HK-2 (cell line): Measurements from ENCODE around the gene SLX1B.
"Not testable (repeated sequence)": the region's sequence is repeated elsewhere in the genome, so short reads cannot be mapped to it uniquely, and the experiment has no call there.

Experiments used
- DNase-seq: peaks from one replicate; pipeline ENCODE4 v3.0.0-alpha.2; 2018; ENCODE audit not compliant: unreplicated experiment

Gene SLX1B

GRCh38 chr16:29454269-29454668 is at the start of gene SLX1B, which contains the start of gene BOLA2:
Gene SLX1B (plus strand): TSS chr16:29454533.
Gene BOLA2 (minus strand): TSS chr16:29454351. CDS start chr16:29454253, 98 bp downstream.
- not testable (repeated sequence) for DNase-seq

- DNase-seq: not testable (repeated sequence)
Measured at GRCh38 chr16:29405249-29405648, 49.1 kb upstream of the SLX1B start.

- DNase-seq: not testable (repeated sequence)
Measured at GRCh38 chr16:29423587-29423986, 30.7 kb upstream of the SLX1B start.

DNA sequence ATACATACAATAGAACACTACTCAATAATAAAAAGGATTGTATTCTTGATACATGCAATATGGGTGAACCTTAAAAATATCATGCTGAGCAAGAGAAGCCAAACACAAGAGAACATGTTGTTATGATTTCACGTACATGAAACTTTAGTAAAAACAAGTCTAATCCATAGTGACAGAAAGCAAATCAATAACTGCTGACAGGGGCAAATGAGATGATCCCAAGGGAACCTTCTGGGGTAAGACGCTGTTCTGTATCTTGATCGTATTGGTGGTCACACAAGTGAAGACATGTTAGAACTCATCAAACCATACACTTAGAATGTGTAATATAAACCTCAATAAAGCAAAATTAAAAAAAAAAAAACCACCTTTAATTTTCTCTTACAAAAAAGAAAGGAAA is 28.9 kb upstream of the SLX1B start:
- DNase-seq: not testable (repeated sequence)

DNA sequence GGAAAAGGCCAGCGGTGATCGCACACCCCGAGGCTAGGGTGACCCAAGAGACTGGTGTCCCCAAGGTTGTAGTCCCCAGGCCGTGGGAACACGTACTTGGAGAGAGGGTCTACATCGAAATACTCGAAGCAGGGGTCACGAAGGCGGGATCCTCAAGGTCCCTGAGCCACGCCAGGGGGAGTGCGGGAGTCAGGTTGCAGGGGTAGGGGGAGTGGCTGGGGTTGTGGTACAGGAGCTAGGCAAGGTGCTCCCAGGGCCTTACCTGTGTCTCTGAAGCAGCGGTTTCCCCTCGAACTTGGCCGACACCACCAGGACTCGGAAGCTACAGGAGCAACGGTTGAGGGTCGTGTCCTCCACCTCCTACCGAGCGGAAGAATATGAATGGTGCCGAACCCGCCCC is 579 bp upstream of the SLX1B start:
- DNase-seq: not testable (repeated sequence)

- DNase-seq: not testable (repeated sequence)
Measured at GRCh38 chr16:29454828-29455227, 495 bp downstream of the SLX1B start.

GRCh38 chr16:29457660-29458059 is 3.3 kb downstream of the SLX1B start:
- DNase-seq: not testable (repeated sequence)

DNA sequence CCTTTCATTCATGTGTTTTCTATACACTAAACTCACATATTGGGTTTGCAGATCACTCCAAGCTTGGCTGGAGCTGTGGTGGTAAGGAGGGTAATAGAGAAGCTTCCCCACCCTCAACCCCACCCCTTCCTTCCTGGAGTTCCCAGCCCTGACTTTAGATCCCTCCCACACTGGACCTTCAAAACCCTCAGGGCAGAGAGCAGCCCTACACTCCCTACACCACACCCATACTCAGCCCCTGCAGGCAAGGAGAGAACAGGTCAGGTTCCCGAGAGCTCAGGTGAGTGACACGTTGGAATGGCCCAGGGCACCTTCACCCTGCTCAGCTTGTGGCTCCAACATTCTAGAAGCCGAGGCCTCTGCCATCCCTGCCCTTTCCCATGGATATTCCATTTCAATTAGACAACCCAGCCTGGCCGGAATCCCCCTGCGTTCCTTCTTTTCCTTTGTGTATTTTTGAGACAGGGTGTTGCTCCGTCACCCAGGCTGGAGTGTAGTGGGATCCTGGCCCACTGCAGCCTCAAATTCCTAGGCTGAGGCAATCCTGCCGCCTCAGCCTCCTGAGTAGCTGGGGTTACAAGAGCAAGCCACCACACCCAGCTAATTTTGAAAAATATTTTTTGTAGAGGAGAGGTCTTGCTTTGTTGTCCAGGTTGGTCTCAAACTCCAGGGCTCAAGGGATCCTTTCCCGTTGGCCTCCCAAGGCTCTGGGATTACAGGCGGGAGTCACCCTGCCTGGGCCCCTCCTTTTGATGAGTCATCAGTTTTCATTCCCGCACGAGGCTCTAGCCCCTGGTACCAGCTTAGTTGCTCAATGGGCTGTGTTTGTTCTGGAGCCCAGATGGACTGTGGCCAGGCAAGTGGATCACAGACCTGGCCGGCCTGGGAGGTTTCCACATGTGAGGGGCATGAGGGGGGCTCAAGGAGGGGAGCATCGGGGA is 5.6 kb downstream of the SLX1B start, which contains the start of gene SULT1A4:
Gene SULT1A4 (plus strand): TSS at position 208 of the 941 bp plus-strand sequence. CDS start 1,473 bp downstream, outside the sequence.
- not testable (repeated sequence) for DNase-seq

GRCh38 chr16:29460647-29461030 is 6.3 kb downstream of the SLX1B start:
- DNase-seq: not testable (repeated sequence)

DNA sequence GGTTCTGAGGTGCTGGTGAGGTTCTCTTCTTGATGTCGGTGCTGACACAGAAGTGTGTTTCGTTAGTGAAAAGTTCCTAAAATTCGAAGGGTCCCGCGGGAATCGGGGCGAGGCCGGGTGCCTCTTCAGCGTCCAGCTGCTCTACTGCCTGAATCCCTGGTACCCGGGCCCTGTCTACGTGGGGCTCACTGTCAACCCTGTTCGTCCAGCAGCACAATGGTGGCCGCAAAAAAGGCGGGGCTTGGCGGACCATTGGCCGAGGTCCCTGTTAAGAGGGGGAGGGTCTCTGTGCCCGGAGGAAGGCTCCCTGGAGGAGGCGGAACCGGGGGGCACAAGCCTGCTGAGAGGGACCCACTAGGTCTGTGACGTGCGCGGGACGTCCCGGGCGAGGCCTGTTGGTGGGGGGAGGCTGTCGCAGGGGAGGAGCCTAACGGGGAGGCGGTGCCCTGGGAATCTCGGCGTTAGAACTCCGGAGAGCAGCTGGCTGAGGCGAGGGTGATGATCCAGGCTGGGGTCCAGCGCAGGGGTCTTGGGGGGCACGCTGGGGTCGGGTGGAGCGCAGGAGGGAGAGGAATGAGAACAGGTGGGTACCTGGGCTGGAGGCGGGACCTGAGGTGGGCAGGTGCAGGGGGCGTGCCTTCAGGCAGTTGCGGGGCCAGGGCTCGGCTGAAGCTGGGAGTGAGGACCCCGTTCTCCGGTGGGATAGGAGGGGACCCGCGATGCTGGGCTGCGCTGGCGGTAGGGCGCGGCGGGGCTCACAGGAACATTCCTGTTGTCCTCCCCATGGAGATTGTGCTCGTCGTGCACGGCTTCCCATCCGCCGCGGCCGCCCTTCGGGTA is 11.9 kb downstream of the SLX1B start:
- not testable (repeated sequence) for DNase-seq

DNA sequence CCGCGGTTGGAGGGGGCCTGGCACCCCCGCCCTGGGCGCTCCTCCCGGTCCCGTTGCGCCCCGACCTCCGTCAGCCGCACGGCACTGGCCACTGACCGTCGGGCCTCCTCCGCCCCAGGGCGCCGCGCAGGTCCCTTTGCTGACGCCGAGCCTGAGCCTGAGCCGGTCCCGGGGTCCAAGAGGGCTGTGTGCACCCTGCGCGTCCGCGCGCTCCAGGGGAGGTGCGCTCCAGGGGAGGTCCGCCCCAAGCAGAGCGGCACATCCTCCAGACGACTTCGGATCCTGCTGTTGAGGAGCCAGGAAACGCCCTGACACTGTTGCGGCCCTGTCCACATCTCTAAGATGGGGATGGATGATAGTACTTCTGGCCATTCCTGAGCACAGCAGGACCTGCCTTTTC is 12.6 kb downstream of the SLX1B start:
- not testable (repeated sequence) for DNase-seq

GRCh38 chr16:29467654-29468366 is 13.5 kb downstream of the SLX1B start:
- not testable (repeated sequence) for DNase-seq

DNA sequence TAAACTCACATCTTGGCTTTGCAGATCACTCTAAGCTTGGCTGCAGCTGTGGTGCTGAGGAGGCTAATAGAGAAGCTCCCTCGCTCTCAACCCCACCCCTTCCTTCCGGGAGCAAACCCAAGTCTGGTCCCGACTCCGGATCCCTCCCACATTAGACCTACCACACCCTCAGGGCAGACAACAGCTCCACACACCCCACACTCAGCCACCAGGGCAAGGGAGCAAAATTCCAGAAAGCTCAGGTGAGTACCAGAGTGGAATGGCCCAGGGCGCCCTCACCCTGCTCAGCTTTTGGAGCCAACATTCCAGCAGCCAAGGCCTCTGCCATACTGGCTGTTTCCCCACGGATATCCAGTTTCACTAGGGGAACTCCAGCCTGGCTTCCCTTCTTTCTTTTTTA is 15.3 kb downstream of the SLX1B start:
- DNase-seq: not testable (repeated sequence)

DNA sequence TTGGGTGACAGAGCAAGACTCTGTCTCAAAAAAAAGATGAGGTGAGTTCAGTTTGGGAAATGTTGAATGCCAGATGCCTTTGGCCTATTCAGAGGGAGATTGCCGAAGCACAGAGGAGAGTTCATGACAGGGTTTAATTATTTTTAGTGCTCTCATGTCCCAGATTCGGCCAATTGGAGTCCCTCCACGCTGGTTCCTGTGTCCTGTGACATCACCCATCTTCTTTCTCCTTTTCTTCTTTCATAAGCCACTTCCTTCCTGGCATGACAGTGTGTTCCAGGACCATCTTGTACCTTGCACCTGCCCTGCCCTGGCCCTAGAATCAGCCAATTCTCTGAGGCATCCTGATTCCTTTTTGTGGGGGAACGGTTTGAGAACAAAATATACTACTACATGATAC is 17.7 kb downstream of the SLX1B start:
- DNase-seq: not testable (repeated sequence)

GRCh38 chr16:29482276-29482675 is 27.9 kb downstream of the SLX1B start:
- DNase-seq: not testable (repeated sequence)

DNA sequence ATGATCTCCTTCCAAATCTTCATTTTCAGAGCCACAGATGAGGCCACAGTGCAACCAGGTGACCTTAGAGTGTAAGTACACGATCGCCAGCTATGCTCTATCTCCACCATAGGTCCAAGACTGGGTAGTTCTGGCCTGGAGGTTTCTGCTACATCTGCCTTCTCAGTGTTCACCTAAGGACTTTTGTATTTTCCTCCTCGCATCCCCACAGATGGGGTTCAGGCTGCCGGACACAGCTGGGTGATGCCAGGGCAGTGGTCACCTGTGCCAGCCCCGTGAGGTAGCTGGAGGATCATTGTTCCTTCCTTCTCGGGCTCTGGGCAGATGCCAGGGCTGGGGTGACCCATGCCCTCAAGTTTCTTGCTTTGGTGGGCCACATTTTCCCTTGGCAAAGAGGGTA is 52.0 kb downstream of the SLX1B start, which contains the start of gene NPIPB12:
Gene NPIPB12 (minus strand): TSS at position 101 of the 400 bp plus-strand sequence.
- DNase-seq: not testable (repeated sequence)
